GM19193 (cell line): ENCODE measurements around the gene CRNN.

ENCODE experiments used
- POLR2A ChIP-seq: IDR thresholded peaks from 4 replicates; pipeline ENCODE4 v1.6.1; 2011; ENCODE audit not compliant: insufficient read depth, insufficient read length; ENCODE audit errors: extremely low read depth

Gene CRNN

GRCh38 chr1:152413909-152414308 is at the start of gene CRNN:
Gene CRNN (minus strand): TSS chr1:152414263. CDS start chr1:152412233, 2,030 bp downstream.
- no peak for TF ChIP-seq POLR2A

- TF ChIP-seq POLR2A, result no peak
Observed at GRCh38 chr1:152462636-152463035, 48.6 kb upstream of the CRNN start.

- no peak for TF ChIP-seq POLR2A
Observed at GRCh38 chr1:152461544-152461943, 47.5 kb upstream of the CRNN start.

DNA sequence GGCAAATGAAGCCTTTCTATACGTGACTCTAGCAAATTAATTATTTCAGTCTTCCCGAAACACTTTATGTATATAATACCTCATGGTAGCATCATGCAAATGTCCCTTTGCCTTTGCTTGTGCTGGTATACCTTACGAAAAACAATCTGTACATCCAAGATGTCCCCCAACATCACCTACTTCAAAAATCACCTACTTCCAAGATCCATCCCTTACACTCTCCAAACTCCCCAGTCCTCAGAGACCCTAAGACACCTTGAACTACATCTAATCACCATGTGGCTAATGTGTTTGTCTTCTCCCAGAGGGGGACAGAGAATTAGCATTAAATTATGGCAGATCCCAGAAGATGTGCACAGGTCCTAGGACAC is 46.5 kb upstream of the CRNN start:
- no peak for TF ChIP-seq POLR2A

DNA sequence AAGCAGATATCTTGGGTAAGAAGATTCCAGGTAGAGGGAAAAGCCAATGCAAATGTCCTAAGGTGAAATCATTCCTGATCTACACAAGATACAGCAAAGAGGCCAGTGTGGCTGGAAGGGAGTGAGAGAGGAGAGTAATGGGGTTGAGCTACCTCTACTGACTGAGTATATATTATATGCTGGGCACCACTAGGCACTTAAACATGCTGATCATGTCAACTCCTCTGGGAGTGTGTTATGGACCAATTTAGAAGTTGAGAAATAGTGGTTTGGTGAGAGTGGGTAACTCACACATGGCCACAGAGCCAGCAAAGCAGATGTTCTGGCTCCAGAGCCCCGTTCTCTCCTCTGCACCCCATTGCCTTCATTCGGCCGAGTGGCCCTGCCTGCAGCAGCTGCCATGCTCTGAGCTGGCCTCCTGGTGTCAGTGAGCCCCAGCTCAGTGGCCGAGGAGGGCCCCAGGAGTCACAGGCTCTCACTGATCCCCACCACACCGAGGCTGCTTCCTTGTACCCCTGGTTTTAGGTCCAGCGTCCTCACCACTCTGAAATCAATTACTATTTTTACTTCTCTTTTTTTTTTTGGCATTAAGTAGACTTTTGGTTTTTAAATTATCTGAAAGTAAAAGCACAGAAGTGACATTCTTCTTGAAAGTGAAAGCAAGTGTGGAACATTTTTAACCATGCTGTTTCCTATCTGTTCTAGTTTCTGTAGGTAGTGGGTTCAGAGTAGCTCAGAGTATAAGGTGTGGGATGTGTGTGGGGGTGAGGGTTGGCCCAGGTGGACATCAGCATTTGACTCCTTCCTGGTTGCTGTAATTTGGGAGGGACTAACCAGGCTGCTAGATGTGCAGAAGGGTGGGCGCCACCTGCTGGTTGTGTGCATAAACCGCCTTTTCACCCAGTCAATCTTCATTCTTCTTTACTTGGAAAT is 45.8 kb upstream of the CRNN start:
- TF ChIP-seq POLR2A, result no peak

GRCh38 chr1:152458384-152459185 is 44.5 kb upstream of the CRNN start:
- TF ChIP-seq POLR2A, result no peak

GRCh38 chr1:152457561-152457960 is 43.5 kb upstream of the CRNN start:
- TF ChIP-seq POLR2A, result no peak

GRCh38 chr1:152457071-152457470 is 43.0 kb upstream of the CRNN start:
- no peak for TF ChIP-seq POLR2A

DNA sequence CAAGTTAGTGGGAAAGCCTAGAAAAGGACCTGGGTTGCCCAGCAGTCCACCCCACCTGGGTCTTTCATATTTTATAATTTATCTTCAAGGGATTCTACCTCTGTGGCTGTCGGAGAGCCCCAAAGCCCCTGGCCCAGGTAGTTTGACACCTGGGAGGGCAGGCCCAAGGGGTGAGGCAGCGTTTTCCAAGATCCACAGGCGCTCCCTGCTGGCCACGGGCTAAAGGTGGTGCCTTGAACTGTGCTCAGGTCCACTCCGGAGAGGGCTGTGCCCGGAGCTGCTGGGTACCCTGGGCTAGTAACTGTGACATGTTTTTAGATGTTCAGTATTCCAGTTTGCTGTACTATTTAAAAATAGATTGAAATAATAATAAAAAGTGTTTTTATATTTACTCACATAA is 37.2 kb upstream of the CRNN start:
- TF ChIP-seq POLR2A, result no peak

DNA sequence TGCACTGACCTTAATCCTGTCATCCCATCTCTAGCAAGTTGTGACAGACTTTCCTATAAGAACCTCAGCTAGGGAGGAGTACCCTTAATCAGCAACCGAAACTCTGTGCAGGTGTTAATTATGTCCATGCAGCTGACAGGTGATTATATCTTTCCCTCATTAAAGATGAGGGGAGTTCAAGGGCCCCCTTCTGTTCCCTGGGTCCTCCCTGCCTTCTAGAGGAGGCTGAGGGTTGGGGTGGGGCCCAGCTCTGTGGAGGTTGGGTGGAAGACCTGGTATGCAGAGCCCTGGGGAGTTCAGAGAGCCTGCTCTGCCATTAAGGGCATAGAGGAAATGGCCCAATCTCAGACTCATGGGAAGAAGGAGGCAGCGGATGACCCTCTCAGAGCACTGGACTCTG is 35.6 kb upstream of the CRNN start:
- TF ChIP-seq POLR2A, result no peak

GRCh38 chr1:152448496-152448895 is 34.4 kb upstream of the CRNN start:
- no peak for TF ChIP-seq POLR2A

- no peak for TF ChIP-seq POLR2A
Observed at GRCh38 chr1:152448095-152448494, 34.0 kb upstream of the CRNN start.

DNA sequence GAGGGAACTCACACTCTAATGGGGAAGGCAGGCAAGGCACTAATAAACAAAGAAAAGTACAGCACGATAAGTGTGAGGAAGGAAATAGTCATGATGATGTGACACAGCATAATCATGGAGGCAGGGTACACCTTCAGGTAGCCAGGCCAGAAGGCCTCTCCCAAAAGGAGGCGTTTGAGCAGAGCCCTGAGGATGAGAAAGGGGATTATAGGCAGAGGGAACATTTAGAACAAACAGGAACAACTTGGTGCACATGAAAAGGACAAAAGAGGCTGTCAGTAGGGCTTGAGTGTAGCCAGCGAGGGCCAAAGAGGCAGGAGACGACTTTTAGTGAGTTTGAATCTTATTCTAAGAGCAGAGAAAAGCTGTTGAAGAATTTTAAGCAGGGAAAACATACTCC is 33.4 kb upstream of the CRNN start:
- TF ChIP-seq POLR2A, result no peak

DNA sequence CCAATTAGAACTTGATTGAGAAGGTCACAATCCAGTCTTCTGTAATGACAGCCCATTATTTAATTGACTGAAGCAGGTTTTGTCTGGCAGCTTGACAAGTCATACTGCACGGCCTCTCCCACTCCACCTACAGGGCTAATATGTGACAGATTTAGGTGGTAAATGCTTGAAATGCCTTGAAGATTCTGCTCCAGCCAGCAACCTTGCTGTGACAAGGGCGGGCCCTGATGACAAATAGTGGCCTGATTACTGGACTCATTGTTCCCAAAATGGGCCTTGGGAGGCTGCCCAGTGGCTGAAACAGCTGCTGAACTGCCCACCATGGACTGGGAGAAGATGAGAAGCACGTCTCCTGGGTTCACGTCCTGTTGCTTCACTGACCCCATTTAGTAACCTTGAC is 30.0 kb upstream of the CRNN start:
- TF ChIP-seq POLR2A, result no peak

DNA sequence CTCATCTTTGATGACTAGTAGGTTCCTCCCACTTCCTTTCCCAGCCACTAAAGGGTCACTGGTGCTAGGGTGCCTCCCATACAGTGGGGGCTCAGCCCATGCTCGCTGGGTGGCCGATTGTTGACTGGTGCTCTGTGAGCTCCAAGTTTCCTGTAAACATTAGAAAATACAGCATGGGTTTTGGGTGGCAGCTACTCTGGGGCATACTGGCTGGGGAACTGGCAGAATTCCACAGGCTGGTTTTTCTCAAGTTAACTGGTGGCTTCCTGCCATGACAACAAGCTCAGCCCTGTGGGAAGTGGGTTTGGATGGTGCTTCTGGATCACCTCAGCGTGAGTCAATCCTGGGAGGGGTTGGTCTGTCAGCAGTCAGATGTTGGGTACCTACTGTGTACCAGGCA is 28.7 kb upstream of the CRNN start:
- TF ChIP-seq POLR2A, result no peak

GRCh38 chr1:152442301-152442700 is 28.2 kb upstream of the CRNN start:
- no peak for TF ChIP-seq POLR2A
